Liver (tissue), 9 donors: ENCODE data around the gene EVX1. TPM values are rescaled to one million over a fixed set of nuclear protein-coding genes. Genes with fewer than 3 reads are reported as not detected.

Experiments used
- DNase-seq: peaks from one replicate; pipeline ENCODE4 v3.0.0-alpha.2; 2017; ENCODE audit warnings: low spot score
- H3K27ac ChIP-seq, 2 donors: one replicate each; pipeline ENCODE4 v1.7.0; 2013; ENCODE audit warnings: inconsistent platforms in 2 of 2, low read length in 2 of 2, control low read depth in 1 of 2, low read depth in 1 of 2, mild to moderate bottlenecking in 1 of 2
- H3K27me3 ChIP-seq, 4 donors: one replicate each; pipeline versions ENCODE4 v1.6.1 to v1.7.0; 2013; ENCODE audit warnings: low read length in 3 of 4, inconsistent platforms in 1 of 4, mild to moderate bottlenecking in 1 of 4, moderate library complexity in 1 of 4; ENCODE audit not compliant: control insufficient read depth in 4 of 4, insufficient read depth in 4 of 4
- H3K36me3 ChIP-seq, 4 donors: one replicate each; pipeline versions ENCODE4 v1.6.1 to v1.7.0; 2013; ENCODE audit warnings: low read length in 3 of 4, mild to moderate bottlenecking in 3 of 4, low read depth in 1 of 4, moderate library complexity in 1 of 4; ENCODE audit not compliant: control insufficient read depth in 4 of 4, insufficient read depth in 3 of 4
- H3K4me1 ChIP-seq, 4 donors: one replicate each; pipeline versions ENCODE4 v1.6.1 to v1.7.0; 2013; ENCODE audit warnings: low read length in 3 of 4, mild to moderate bottlenecking in 3 of 4, moderate library complexity in 1 of 4; ENCODE audit not compliant: control insufficient read depth in 4 of 4, insufficient read depth in 4 of 4
- H3K4me3 ChIP-seq, 3 donors: one replicate each; pipeline versions ENCODE4 v1.6.1 to v1.7.0; 2013; ENCODE audit warnings: low read length in 3 of 3, control low read depth in 1 of 3, low read depth in 1 of 3, mild to moderate bottlenecking in 1 of 3
- H3K9ac ChIP-seq, 2 donors: one replicate each; pipeline ENCODE4 v1.7.0; 2013; ENCODE audit warnings: low read length in 2 of 2, mild to moderate bottlenecking in 2 of 2, moderate library complexity in 2 of 2, control low read depth in 1 of 2, low read depth in 1 of 2
- H3K9me3 ChIP-seq, 4 donors: one replicate each; pipeline versions ENCODE4 v1.6.1 to v1.7.0; 2013; ENCODE audit warnings: low read length in 3 of 4; ENCODE audit not compliant: control insufficient read depth in 4 of 4
- EGR1 ChIP-seq, 2 donors: IDR thresholded peaks; 2 replicates each; pipeline ENCODE4 v1.6.1; 2016 to 2018; ENCODE audit warnings: antibody characterized with exemption in 2 of 2, low read depth in 2 of 2
- FOXA1 ChIP-seq: IDR thresholded peaks from 2 replicates; pipeline ENCODE4 v1.6.1; 2016; ENCODE audit warnings: antibody characterized with exemption
- FOXA2 ChIP-seq: IDR thresholded peaks from 2 replicates; pipeline ENCODE4 v1.6.1; 2016; ENCODE audit warnings: antibody characterized with exemption
- GABPA ChIP-seq, 2 donors: IDR thresholded peaks in 1 of 2; conservative IDR thresholded peaks in 1 of 2; 2 replicates each; pipeline ENCODE4 v1.6.1; 2016; ENCODE audit warnings: antibody characterized with exemption in 2 of 2, mild to moderate bottlenecking in 1 of 2, moderate library complexity in 1 of 2
- HNF4A ChIP-seq, 2 donors: conservative IDR thresholded peaks; 2 replicates each; pipeline ENCODE4 v1.6.1; 2016; ENCODE audit warnings: antibody characterized with exemption in 2 of 2, mild to moderate bottlenecking in 2 of 2
- HNF4G ChIP-seq: IDR thresholded peaks from 2 replicates; pipeline ENCODE4 v1.6.1; 2016; ENCODE audit warnings: antibody characterized with exemption
- JUND ChIP-seq, 2 donors: IDR thresholded peaks; 2 replicates each; pipeline ENCODE4 v1.6.1; 2016; ENCODE audit warnings: antibody characterized with exemption in 2 of 2
- NR2F2 ChIP-seq: IDR thresholded peaks from 2 replicates; pipeline ENCODE4 v1.6.1; 2016; ENCODE audit warnings: antibody characterized with exemption
- RAD21 ChIP-seq, 2 donors: IDR thresholded peaks; 2 replicates each; pipeline ENCODE4 v1.6.1; 2016; ENCODE audit warnings: antibody characterized with exemption in 2 of 2, mild to moderate bottlenecking in 2 of 2
- RXRA ChIP-seq, 2 donors: IDR thresholded peaks; 2 replicates each; pipeline ENCODE4 v1.6.1; 2017 to 2018; ENCODE audit warnings: antibody characterized with exemption in 2 of 2, mild to moderate bottlenecking in 1 of 2
- SP1 ChIP-seq: IDR thresholded peaks from 2 replicates; pipeline ENCODE4 v1.6.1; 2018; ENCODE audit warnings: antibody characterized with exemption, mild to moderate bottlenecking
- TAF1 ChIP-seq: conservative IDR thresholded peaks from 2 replicates; pipeline ENCODE4 v1.6.1; 2016; ENCODE audit warnings: antibody characterized with exemption, mild to moderate bottlenecking
- YY1 ChIP-seq: IDR thresholded peaks from 2 replicates; pipeline ENCODE4 v1.6.1; 2016; ENCODE audit warnings: antibody characterized with exemption, mild to moderate bottlenecking
- whole genome bisulfite sequencing: extraction: QIAGEN DNeasy Blood & Tissue Kit; methylation state at CpG from one replicate; pipeline ENCODE4 v1.1.7; 2013; 5-methylcytosine and 5-hydroxymethylcytosine counted together
- polyA plus RNA-seq, 2 donors: library from polyadenylated mRNA; stranded (reverse) in 1 of 2; unstranded in 1 of 2; fragments of 200-250 nt in 1 of 2; fragments of >200 nt in 1 of 2; fragmentation: Nextera tagmentation in 1 of 2; extraction: Ambion mirVana in 1 of 2; gene quantifications; one replicate each; pipeline versions ENCODE4 v1.2.1 to v1.2.3, GENCODE V29; 2013 to 2015
- total RNA-seq, 2 donors: library from RNA; depleted of rRNA; stranded (reverse); fragments of >200 nt; gene quantifications; one replicate each; pipeline ENCODE4 v1.2.3, GENCODE V29; 2014
- TF ChIP-seq, protein P1 (sequence below): fragments of 150-350 bp; IDR thresholded peaks from 2 replicates; pipeline ENCODE4 v1.5.1; 2017; ENCODE audit warnings: improper control_type of control experiment, low read depth, low read length; ENCODE audit not compliant: missing input control
- TF ChIP-seq, protein P2 (sequence below): IDR thresholded peaks from 2 replicates; pipeline ENCODE4 v1.6.1; 2016; ENCODE audit warnings: antibody characterized with exemption
- TF ChIP-seq, protein P3 (sequence below): IDR thresholded peaks from 2 replicates; pipeline ENCODE4 v1.6.1; 2016; ENCODE audit warnings: antibody characterized with exemption
- TF ChIP-seq, protein P4 (sequence below): IDR thresholded peaks from 2 replicates; pipeline ENCODE4 v1.6.1; 2016; ENCODE audit warnings: antibody characterized with exemption
- TF ChIP-seq, protein P5 (sequence below): IDR thresholded peaks from 2 replicates; pipeline ENCODE4 v1.6.1; 2016; ENCODE audit warnings: antibody characterized with exemption, mild to moderate bottlenecking
- donor health status: healthy.
- donor health status: healthy.
- donor health status: healthy.
- donor health status: healthy.
- donor health status: healthy.

EVX1 gene
- total and polyA plus RNA-seq, 4 donors: not detected

DNA sequence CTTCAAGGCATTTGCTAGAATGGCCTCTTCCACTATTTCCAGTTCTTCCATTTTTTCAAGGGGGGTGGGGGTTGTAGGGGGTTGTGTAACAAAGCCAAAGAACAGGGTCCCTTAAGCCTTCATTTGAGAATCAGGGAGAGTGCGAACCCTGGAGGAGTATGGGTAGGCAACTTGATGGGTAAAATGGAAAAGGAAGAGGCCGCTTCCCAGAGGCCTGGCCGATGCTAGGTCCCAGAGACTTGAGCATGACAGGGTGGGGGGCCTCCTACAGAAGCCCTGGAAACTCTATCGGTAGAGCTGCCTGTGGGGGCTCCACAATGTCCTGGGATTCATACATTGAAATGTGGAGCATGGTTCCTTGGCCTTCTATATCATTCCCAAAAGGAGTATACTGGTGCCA, 33.6 kb upstream of the EVX1 start:
- TF ChIP-seq HNF4G: no peak
- TF ChIP-seq, protein P1, sequence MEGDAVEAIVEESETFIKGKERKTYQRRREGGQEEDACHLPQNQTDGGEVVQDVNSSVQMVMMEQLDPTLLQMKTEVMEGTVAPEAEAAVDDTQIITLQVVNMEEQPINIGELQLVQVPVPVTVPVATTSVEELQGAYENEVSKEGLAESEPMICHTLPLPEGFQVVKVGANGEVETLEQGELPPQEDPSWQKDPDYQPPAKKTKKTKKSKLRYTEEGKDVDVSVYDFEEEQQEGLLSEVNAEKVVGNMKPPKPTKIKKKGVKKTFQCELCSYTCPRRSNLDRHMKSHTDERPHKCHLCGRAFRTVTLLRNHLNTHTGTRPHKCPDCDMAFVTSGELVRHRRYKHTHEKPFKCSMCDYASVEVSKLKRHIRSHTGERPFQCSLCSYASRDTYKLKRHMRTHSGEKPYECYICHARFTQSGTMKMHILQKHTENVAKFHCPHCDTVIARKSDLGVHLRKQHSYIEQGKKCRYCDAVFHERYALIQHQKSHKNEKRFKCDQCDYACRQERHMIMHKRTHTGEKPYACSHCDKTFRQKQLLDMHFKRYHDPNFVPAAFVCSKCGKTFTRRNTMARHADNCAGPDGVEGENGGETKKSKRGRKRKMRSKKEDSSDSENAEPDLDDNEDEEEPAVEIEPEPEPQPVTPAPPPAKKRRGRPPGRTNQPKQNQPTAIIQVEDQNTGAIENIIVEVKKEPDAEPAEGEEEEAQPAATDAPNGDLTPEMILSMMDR: no peak
- TF ChIP-seq TAF1: no peak
- TF ChIP-seq FOXA2: no peak
- no peak for TF ChIP-seq JUND (IDR thresholded peaks at IDR 0.05)
- TF ChIP-seq RAD21 (IDR thresholded peaks at IDR 0.05): no peak
- TF ChIP-seq EGR1 (IDR thresholded peaks at IDR 0.05; ENCODE audit: low read depth in 2 of 2): no peak
- TF ChIP-seq, protein P2, sequence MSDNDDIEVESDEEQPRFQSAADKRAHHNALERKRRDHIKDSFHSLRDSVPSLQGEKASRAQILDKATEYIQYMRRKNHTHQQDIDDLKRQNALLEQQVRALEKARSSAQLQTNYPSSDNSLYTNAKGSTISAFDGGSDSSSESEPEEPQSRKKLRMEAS: no peak
- no peak for TF ChIP-seq SP1
- TF ChIP-seq, protein P3, sequence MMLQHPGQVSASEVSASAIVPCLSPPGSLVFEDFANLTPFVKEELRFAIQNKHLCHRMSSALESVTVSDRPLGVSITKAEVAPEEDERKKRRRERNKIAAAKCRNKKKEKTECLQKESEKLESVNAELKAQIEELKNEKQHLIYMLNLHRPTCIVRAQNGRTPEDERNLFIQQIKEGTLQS: no peak
- TF ChIP-seq, protein P4, sequence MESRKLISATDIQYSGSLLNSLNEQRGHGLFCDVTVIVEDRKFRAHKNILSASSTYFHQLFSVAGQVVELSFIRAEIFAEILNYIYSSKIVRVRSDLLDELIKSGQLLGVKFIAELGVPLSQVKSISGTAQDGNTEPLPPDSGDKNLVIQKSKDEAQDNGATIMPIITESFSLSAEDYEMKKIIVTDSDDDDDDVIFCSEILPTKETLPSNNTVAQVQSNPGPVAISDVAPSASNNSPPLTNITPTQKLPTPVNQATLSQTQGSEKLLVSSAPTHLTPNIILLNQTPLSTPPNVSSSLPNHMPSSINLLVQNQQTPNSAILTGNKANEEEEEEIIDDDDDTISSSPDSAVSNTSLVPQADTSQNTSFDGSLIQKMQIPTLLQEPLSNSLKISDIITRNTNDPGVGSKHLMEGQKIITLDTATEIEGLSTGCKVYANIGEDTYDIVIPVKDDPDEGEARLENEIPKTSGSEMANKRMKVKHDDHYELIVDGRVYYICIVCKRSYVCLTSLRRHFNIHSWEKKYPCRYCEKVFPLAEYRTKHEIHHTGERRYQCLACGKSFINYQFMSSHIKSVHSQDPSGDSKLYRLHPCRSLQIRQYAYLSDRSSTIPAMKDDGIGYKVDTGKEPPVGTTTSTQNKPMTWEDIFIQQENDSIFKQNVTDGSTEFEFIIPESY: no peak
- TF ChIP-seq FOXA1: no peak
- no peak for TF ChIP-seq YY1
- no peak for TF ChIP-seq HNF4A (conservative IDR thresholded peaks at IDR 0.05)
- TF ChIP-seq GABPA (IDR thresholded peaks at IDR 0.05 in 1 of 2, conservative IDR thresholded peaks at IDR 0.05 in 1 of 2): no peak
- TF ChIP-seq RXRA (IDR thresholded peaks at IDR 0.05): no peak
- no peak for TF ChIP-seq NR2F2
- WGBS: 88% methylated on average over 4 of the region's 4 CpGs
- no peak overlapping the region for H3K9ac ChIP-seq

DNA sequence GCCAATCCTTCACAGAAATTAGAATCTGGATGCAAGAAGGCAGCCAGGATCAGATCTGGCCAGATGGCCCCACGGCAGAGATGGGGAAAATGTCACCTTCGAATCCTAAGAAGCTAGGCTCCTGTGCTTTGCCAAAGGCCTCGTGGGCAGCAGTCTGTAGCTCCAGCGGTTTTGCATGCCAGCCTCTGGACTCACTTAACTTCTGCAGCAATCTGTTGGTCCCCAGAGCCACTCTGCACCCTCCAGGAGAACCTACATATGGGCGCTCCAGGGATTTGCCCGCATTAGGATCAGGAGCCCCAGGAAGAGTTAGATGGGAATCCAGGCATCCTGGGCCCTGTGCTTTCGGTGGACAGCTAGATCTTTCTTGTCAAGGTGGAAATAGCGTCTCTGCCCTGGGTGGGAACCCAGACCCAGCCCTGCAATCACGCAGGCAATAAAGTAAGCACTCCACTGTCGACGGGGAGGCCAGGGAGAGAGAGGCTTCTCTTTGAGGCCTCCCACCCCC, 32.6 kb upstream of the EVX1 start:
- H3K4me3 ChIP-seq: no peak overlapping the region
- no peak overlapping the region for H3K27ac ChIP-seq
- no peak overlapping the region for H3K9ac ChIP-seq
- H3K4me1 ChIP-seq: peaks cover 8 to 12% (median 11%) of the 10 kb centered on the region in 4 donors
- WGBS: 51% methylated on average over 11 of the region's 11 CpGs
- H3K9me3 ChIP-seq: peaks cover 0 to 5% (median 0%) of the 10 kb centered on the region in 4 donors
- peaks cover 0 to 24% (median 15%) of the 10 kb centered on the region in 4 donors for H3K27me3 ChIP-seq
- no peak for DNase-seq
- H3K36me3 ChIP-seq: no peaks in the 10 kb centered on the region
- TF ChIP-seq YY1 (no peak), TAF1 (no peak), HNF4A (conservative IDR thresholded peaks at IDR 0.05) (no peak), FOXA1 (no peak), FOXA2 (no peak), GABPA (IDR thresholded peaks at IDR 0.05 in 1 of 2, conservative IDR thresholded peaks at IDR 0.05 in 1 of 2) (no peak), SP1 (no peak), HNF4G (no peak), EGR1 (IDR thresholded peaks at IDR 0.05; ENCODE audit: low read depth in 2 of 2) (no peak), JUND (IDR thresholded peaks at IDR 0.05) (no peak), NR2F2 (no peak)
- TF ChIP-seq, protein P3: no peak
- TF ChIP-seq, protein P2: no peak
- TF ChIP-seq, protein P5, sequence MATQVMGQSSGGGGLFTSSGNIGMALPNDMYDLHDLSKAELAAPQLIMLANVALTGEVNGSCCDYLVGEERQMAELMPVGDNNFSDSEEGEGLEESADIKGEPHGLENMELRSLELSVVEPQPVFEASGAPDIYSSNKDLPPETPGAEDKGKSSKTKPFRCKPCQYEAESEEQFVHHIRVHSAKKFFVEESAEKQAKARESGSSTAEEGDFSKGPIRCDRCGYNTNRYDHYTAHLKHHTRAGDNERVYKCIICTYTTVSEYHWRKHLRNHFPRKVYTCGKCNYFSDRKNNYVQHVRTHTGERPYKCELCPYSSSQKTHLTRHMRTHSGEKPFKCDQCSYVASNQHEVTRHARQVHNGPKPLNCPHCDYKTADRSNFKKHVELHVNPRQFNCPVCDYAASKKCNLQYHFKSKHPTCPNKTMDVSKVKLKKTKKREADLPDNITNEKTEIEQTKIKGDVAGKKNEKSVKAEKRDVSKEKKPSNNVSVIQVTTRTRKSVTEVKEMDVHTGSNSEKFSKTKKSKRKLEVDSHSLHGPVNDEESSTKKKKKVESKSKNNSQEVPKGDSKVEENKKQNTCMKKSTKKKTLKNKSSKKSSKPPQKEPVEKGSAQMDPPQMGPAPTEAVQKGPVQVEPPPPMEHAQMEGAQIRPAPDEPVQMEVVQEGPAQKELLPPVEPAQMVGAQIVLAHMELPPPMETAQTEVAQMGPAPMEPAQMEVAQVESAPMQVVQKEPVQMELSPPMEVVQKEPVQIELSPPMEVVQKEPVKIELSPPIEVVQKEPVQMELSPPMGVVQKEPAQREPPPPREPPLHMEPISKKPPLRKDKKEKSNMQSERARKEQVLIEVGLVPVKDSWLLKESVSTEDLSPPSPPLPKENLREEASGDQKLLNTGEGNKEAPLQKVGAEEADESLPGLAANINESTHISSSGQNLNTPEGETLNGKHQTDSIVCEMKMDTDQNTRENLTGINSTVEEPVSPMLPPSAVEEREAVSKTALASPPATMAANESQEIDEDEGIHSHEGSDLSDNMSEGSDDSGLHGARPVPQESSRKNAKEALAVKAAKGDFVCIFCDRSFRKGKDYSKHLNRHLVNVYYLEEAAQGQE: no peak
- TF ChIP-seq, protein P4: no peak

More for the DNA sequence above, 33.6 kb upstream of the EVX1 start:
- no peak overlapping the region for H3K27ac ChIP-seq
- H3K27me3 ChIP-seq: peaks cover 0 to 33% (median 16%) of the 10 kb centered on the region in 4 donors
- DNase-seq: no peak
- peaks cover 8 to 17% (median 12%) of the 10 kb centered on the region in 4 donors for H3K4me1 ChIP-seq
- no peak overlapping the region for H3K4me3 ChIP-seq
- H3K9me3 ChIP-seq: peaks cover 0 to 5% (median 0%) of the 10 kb centered on the region in 4 donors
- H3K36me3 ChIP-seq: no peaks in the 10 kb centered on the region
